HFFc6 (cell line): ENCODE measurements around the gene NRP2. TPM values are rescaled to one million over a fixed set of nuclear protein-coding genes. Genes with fewer than 3 reads are reported as not detected.
A peak's percentile ranks its signal among the peaks of the same experiment; 100 is the strongest.

Source experiments
- DNase-seq: peaks from one replicate; pipeline ENCODE4 v3.0.0-alpha.2; 2018
- H3K27ac Mint-ChIP-seq: 2 replicates; pipeline ENCODE4 v1.8.0; 2020; ENCODE audit warnings: mild to moderate bottlenecking, mixed read lengths
- H3K27me3 Mint-ChIP-seq: 2 replicates; pipeline ENCODE4 v1.8.0; 2021; ENCODE audit warnings: mild to moderate bottlenecking, moderate library complexity, mixed read lengths; ENCODE audit not compliant: insufficient read depth
- H3K36me3 Mint-ChIP-seq: 2 replicates; pipeline ENCODE4 v1.8.0; 2021; ENCODE audit warnings: low read depth, mixed read lengths
- H3K4me1 Mint-ChIP-seq: 2 replicates; pipeline ENCODE4 v1.8.0; 2020; ENCODE audit warnings: low read depth, mixed read lengths
- H3K4me3 Mint-ChIP-seq: 2 replicates; pipeline ENCODE4 v1.8.0; 2020; ENCODE audit warnings: mild to moderate bottlenecking, moderate library complexity, mixed read lengths
- H3K9me3 Mint-ChIP-seq: 2 replicates; pipeline ENCODE4 v1.8.0; 2020; ENCODE audit warnings: mild to moderate bottlenecking, mixed read lengths
- CTCF ChIP-seq: fragments of 200-600 bp; sonication (generic); IDR thresholded peaks from 2 replicates; pipeline ENCODE4 v1.5.0; 2021; ENCODE audit warnings: antibody characterized with exemption, mild to moderate bottlenecking
- total RNA-seq, 6 experiments: library from RNA; stranded (reverse); fragmentation: NEBNext Ultra II Directional; extraction: Animal tissue kit (Norgen Biotek cat#: 25700); gene quantifications; 2 replicates in 1 of 6; 3 replicates in 5 of 6; pipeline ENCODE4 v1.2.3, GENCODE V29; 2021

Gene NRP2
- total RNA-seq, 6 experiments from 2014 or later = 11.8 to 25.1 (median 21.4) TPM

GRCh38 chr2:205759732-205760131 lies 77.4 kb downstream of the NRP2 start:
- TF ChIP-seq CTCF = no peak
- Mint-ChIP-seq H3K4me1 (peaks cover 65% of the 10 kb centered on the region), H3K9me3 (no peaks in the 10 kb centered on the region), H3K27me3 (peaks cover 5% of the 10 kb centered on the region; the same call in 1 of the 2 replicates), H3K27ac (no peak overlapping the region), H3K4me3 (no peak overlapping the region), H3K36me3 (no peaks in the 10 kb centered on the region)
- DNase-seq = no peak

DNA sequence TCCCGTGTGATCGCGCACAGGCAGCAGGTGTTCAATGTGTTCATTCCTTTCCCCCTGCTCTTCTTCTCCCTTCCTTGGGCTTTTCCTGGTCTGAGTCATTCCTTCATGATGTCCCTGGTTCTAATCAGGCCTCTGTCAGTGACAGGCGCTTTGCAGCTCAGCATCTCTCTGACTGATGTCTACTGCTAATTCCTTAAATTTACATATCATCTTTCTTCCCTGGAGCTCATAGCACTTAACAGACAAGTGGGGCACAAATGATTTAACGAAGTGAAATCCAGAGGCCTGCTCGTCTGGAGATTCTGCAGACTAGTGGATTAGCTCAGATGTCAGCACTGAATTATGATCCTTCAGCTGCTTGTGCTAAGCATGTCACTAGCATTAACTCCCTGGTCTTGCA lies 77.9 kb downstream of the NRP2 start:
- Mint-ChIP-seq H3K36me3 (no peaks in the 10 kb centered on the region), H3K4me3 (no peak overlapping the region), H3K27me3 (peaks cover 5% of the 10 kb centered on the region; the same call in 1 of the 2 replicates), H3K27ac (no peak overlapping the region; the same call in 1 of the 2 replicates), H3K4me1 (peaks cover 61% of the 10 kb centered on the region), H3K9me3 (no peaks in the 10 kb centered on the region)
- DNase-seq = no peak
- no peak for TF ChIP-seq CTCF

DNA sequence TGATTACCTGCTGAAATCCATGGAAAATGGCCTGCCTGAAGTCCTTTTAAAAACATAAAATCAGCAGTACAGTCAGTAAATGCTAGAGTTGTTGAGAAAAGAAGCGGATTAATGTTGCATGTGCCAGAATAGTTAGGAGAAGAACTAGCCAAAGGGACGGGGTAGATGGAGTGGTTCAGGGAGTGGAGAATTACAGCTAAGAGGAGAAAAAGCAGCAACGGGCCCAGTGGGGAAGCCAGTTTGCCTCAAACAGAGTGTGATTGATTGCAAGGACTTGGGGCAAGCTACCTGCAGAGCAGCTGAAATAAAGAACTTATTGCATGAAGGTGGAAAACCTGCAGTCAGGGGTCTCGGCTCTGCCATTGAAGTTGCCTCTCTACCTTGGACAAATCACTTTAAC lies 79.1 kb downstream of the NRP2 start:
- Mint-ChIP-seq H3K9me3 (no peaks in the 10 kb centered on the region), H3K36me3 (no peaks in the 10 kb centered on the region), H3K4me1 (peaks cover 49% of the 10 kb centered on the region), H3K27ac (no peak overlapping the region), H3K27me3 (peaks cover 5% of the 10 kb centered on the region; the same call in 1 of the 2 replicates), H3K4me3 (no peak overlapping the region)
- no peak for DNase-seq
- no peak for TF ChIP-seq CTCF

GRCh38 chr2:205762881-205763280 lies 80.6 kb downstream of the NRP2 start:
- H3K27ac Mint-ChIP-seq = peak overlapping the region; percentile 98
- TF ChIP-seq CTCF = no peak
- H3K9me3 Mint-ChIP-seq = no peaks in the 10 kb centered on the region
- no peak overlapping the region for H3K4me3 Mint-ChIP-seq
- peak; percentile 22 for DNase-seq
- H3K27me3 Mint-ChIP-seq = peaks cover 5% of the 10 kb centered on the region; the same call in 1 of the 2 replicates
- no peaks in the 10 kb centered on the region for H3K36me3 Mint-ChIP-seq
- H3K4me1 Mint-ChIP-seq = peaks cover 42% of the 10 kb centered on the region

- peak; percentile 89 for DNase-seq
- peaks cover 5% of the 10 kb centered on the region; the same call in 1 of the 2 replicates for H3K27me3 Mint-ChIP-seq
- peak overlapping the region; percentile 63 for H3K4me3 Mint-ChIP-seq
- peak overlapping the region; percentile 98 for H3K27ac Mint-ChIP-seq
- peaks cover 38% of the 10 kb centered on the region for H3K4me1 Mint-ChIP-seq
- TF ChIP-seq CTCF = peak; percentile 80
- no peaks in the 10 kb centered on the region for H3K9me3 Mint-ChIP-seq
- no peaks in the 10 kb centered on the region for H3K36me3 Mint-ChIP-seq
Measured at GRCh38 chr2:205763708-205764211, 81.5 kb downstream of the NRP2 start.
